ENCODE measurements around the gene CCDC152. TPM values are rescaled to one million over a fixed set of nuclear protein-coding genes. Genes with fewer than 3 reads are reported as not detected.

Gene CCDC152
- total RNA-seq, 4 donors from 2014 or later: 0.40 to 0.66 (median 0.47) TPM

- TF ChIP-seq CTCF (IDR thresholded peaks at IDR 0.05) (no peak), POLR2A (IDR thresholded peaks at IDR 0.05; ENCODE audit: low read depth) (no peak), EP300 (IDR thresholded peaks at IDR 0.05) (no peak), POLR2AphosphoS5 (IDR thresholded peaks at IDR 0.05) (no peak)
- DNase-seq (ENCODE audit: extremely low spot score): no peak
- Histone ChIP-seq H3K36me3 (peaks cover 0 to 61% (median 28%) of the 10 kb centered on the region in 4 donors), H3K27ac (replicated peaks in 1 of 4) (no peak overlapping the region), H3K4me1 (peaks cover 17 to 21% (median 20%) of the 10 kb centered on the region in 4 donors), H3K9me3 (no peaks in the 10 kb centered on the region), H3K4me3 (no peak overlapping the region), H3K27me3 (no peaks in the 10 kb centered on the region)
- WGBS: 82% methylated on average over 3 of the region's 3 CpGs
- intact Hi-C loops (cut with DNase I): no loop called here
Measured at GRCh38 chr5:42806701-42807262, 50.2 kb downstream of the CCDC152 start.

GRCh38 chr5:42807722-42808447, 51.3 kb downstream of the CCDC152 start:
- Histone ChIP-seq H3K36me3 (peaks cover 0 to 50% (median 23%) of the 10 kb centered on the region in 4 donors), H3K4me1 (peaks cover 26 to 31% (median 26%) of the 10 kb centered on the region in 4 donors), H3K27me3 (no peaks in the 10 kb centered on the region), H3K27ac (replicated peaks in 1 of 4) (peak overlapping the region in 1 of 4 donors; percentile 26), H3K9me3 (no peaks in the 10 kb centered on the region), H3K4me3 (peak overlapping the region; percentile 46 to 61 (median 54))
- DNase-seq (ENCODE audit: extremely low spot score): no peak
- TF ChIP-seq POLR2A (IDR thresholded peaks at IDR 0.05; ENCODE audit: low read depth) (no peak), CTCF (IDR thresholded peaks at IDR 0.05) (no peak), EP300 (IDR thresholded peaks at IDR 0.05) (no peak), POLR2AphosphoS5 (IDR thresholded peaks at IDR 0.05) (no peak)
- intact Hi-C loops (cut with DNase I): no loop called here
- WGBS: 73% methylated on average over 2 of the region's 2 CpGs

GRCh38 chr5:42808888-42809611, 52.4 kb downstream of the CCDC152 start:
- 76% methylated on average over 4 of the region's 4 CpGs for WGBS
- no peak for DNase-seq (ENCODE audit: extremely low spot score)
- peaks cover 0 to 38% (median 17%) of the 10 kb centered on the region in 4 donors for H3K36me3 ChIP-seq
- intact Hi-C loops (cut with DNase I): no loop called here
- H3K9me3 ChIP-seq: no peaks in the 10 kb centered on the region
- TF ChIP-seq POLR2AphosphoS5 (IDR thresholded peaks at IDR 0.05): no peak
- no peak for TF ChIP-seq CTCF (IDR thresholded peaks at IDR 0.05)
- no peak for TF ChIP-seq EP300 (IDR thresholded peaks at IDR 0.05)
- no peak for TF ChIP-seq POLR2A (IDR thresholded peaks at IDR 0.05; ENCODE audit: low read depth)
- H3K27ac ChIP-seq (replicated peaks in 1 of 4): peak overlapping the region in 1 of 4 donors; percentile 26
- H3K27me3 ChIP-seq: no peaks in the 10 kb centered on the region
- H3K4me1 ChIP-seq: peaks cover 26 to 34% (median 28%) of the 10 kb centered on the region in 4 donors
- peak overlapping the region; percentile 46 to 61 (median 54) for H3K4me3 ChIP-seq

GRCh38 chr5:42810834-42811590, 54.4 kb downstream of the CCDC152 start:
- Histone ChIP-seq H3K4me3 (peak overlapping the region; percentile 46 to 61 (median 54)), H3K27ac (replicated peaks in 1 of 4) (peak overlapping the region; percentile 66 to 76 (median 74)), H3K27me3 (no peaks in the 10 kb centered on the region), H3K36me3 (peaks cover 0 to 19% (median 7%) of the 10 kb centered on the region in 4 donors), H3K9me3 (no peaks in the 10 kb centered on the region), H3K4me1 (peaks cover 26 to 34% (median 28%) of the 10 kb centered on the region in 4 donors)
- intact Hi-C loops (cut with DNase I): no loop called here
- TF ChIP-seq POLR2A (IDR thresholded peaks at IDR 0.05; ENCODE audit: low read depth) (no peak), POLR2AphosphoS5 (IDR thresholded peaks at IDR 0.05) (no peak), CTCF (IDR thresholded peaks at IDR 0.05) (no peak), EP300 (IDR thresholded peaks at IDR 0.05) (no peak)
- 65% methylated on average over 3 of the region's 3 CpGs for WGBS
- no peak for DNase-seq (ENCODE audit: extremely low spot score)

All from esophagus muscularis mucosa (tissue), 4 donors.